GM10248 (cell line): ENCODE data around the gene NKRF.
"Not testable (repeated sequence)": the region's sequence is repeated elsewhere in the genome, so short reads cannot be mapped to it uniquely, and the experiment has no call there.

Experiments
- CTCF ChIA-PET: fragments of 300-600 bp; sonication (Branson Sonifier 250); formaldehyde crosslinking; extraction: SDS; loops from one replicate; lab custom pipeline; 2021; ENCODE audit warnings: antibody characterized with exemption; lab: Yijun Ruan, JAX
- POLR2A ChIA-PET: fragments of 350-650 bp; sonication (Branson Sonifier 250); formaldehyde crosslinking; extraction: SDS; loops from one replicate; lab custom pipeline; 2020; ENCODE audit warnings: antibody characterized with exemption; lab: Yijun Ruan, JAX
- DNase-seq: peaks from one replicate; pipeline ENCODE4 v3.0.0; 2012; ENCODE audit errors: extremely low spot score
- CTCF ChIP-seq: IDR thresholded peaks from 2 replicates; pipeline ENCODE4 v1.5.1; 2012; ENCODE audit warnings: mild to moderate bottlenecking, low read depth; ENCODE audit errors: extremely low read depth, missing control alignments, control extremely low read depth

Gene NKRF

GRCh38 chrX:119646515-119646914 lies 40.3 kb upstream of the NKRF start:
- TF ChIP-seq CTCF: no peak
- CTCF ChIA-PET: interaction anchor here (0.9 to 1.6 kb wide), 2 partner anchors 36 to 108 kb away, joined by 3 to 5 read pairs; no protein-coding TSS in a partner anchor
- POLR2A ChIA-PET: no interaction called here
- DNase-seq: no peak

DNA sequence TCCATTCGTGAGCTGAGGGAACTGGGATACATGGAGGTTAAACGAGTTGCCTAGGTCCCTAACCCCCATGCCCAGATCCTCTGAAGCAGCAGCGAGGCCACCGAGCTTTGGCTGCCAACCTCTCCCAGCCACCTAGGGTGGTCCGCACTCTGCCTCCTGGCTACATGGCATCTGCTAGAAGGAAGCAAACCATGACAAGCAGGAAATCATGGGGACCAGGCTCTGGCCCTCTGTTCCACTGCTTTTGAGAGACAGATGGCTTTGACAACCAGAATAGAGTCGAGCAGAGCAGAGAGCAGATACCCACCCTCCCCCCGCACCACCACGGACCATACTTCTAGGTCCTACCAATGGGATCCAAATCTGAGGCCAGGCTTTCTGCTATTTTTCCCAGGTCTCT lies 37.5 kb upstream of the NKRF start:
- no peak for TF ChIP-seq CTCF
- ChIA-PET POLR2A (no interaction called here), CTCF (interaction anchor here (2.0 kb wide), 1 partner anchor 56 kb away, joined by 4 read pairs; no protein-coding TSS in a partner anchor)
- no peak for DNase-seq

DNA sequence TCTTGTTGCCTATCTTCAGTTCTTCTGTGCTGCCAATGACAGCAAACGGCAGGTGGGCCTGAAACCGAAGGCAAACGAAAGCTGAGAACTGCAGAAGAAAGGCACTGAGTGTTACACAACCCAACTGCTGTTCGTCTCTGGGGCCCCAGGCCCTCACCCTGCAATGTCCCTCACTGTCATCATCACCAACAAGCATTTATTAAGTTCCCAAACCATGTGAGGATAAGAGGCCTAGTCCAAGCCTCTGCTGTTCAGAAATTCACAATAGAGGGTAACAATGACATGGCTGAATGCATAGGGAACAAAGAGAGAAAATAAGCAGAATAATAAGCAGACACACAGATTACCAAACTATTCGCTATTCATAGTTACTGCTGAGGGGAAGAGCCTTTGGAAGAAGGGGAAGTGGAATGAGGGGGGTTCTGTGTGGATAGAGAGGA lies 34.5 kb upstream of the NKRF start:
- TF ChIP-seq CTCF: no peak
- ChIA-PET POLR2A (no interaction called here), CTCF (interaction anchor here (1.0 to 1.1 kb wide), 3 partner anchors 13 to 49 kb away, joined by 3 read pairs; no protein-coding TSS in a partner anchor)
- no peak for DNase-seq

DNA sequence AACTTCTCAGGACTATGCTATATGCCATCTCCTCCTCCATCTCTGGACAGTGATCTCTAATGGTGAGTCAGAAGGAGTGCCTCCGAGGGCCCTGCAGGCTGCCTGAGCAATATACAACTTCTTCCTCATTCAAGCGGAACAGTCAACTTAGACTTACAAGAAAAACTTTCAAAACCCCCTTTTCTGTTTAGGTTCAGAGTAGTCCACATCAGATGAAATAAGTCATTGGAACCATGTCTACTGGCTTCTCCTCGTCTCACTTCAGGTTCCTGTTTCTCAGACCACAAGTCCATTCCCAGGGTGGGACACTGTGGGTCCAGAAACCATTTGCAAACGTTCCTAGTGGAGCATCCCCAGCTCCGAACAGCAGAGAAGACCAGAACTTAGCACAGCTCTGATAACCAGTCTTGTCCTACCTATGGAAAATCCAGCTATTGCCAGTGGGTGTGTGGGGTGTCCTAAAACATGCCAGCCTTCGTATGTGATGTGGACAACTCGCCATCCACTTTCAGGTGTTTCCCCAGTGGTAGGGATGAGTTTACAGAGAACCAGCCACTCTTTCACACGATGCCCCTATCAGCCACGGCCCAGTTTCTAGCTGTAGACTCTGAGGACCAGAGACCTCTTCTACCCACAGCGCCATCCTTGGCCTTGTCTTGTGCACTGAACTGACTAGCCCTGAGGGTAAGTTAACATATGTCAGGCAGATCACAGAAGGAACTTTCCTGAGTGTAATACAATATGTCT lies 32.7 kb upstream of the NKRF start:
- DNase-seq: peak; percentile 70
- ChIA-PET CTCF (interaction anchor here (2.0 kb wide), 1 partner anchor 122 kb away, joined by 4 read pairs; no protein-coding TSS in a partner anchor), POLR2A (interaction anchor here (0.5 kb wide), 1 partner anchor 22 kb away, joined by 5 read pairs; no protein-coding TSS in a partner anchor)
- TF ChIP-seq CTCF: no peak

DNA sequence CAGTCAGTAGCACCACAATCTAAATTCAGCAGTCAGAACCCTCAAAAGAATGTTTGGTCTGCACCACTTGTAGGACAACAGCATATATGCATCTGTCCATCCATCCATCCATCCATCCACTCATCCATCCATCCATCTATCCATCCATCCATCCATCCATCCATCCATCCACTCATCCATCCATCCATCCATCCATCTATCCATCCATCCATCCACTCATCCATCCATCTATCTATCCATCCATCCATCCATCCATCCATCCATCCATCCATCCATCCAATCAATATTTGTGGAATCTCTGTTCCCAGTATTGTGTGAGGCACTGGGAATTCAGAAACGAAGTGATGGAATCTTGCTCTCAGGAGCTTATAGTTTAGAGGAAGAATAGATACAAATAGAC lies 31.2 kb upstream of the NKRF start:
- DNase-seq, POLR2A ChIA-PET: not testable (repeated sequence)
- CTCF ChIA-PET: interaction anchor here (1.0 to 1.6 kb wide), 3 partner anchors 25 to 149 kb away, joined by 3 to 5 read pairs (median 4); no protein-coding TSS in a partner anchor

GRCh38 chrX:119636419-119636818 lies 30.2 kb upstream of the NKRF start:
- TF ChIP-seq CTCF: no peak
- POLR2A ChIA-PET: no interaction called here
- no peak for DNase-seq
- CTCF ChIA-PET: interaction anchor here (1.0 to 1.6 kb wide), 3 partner anchors 26 to 148 kb away, joined by 3 to 5 read pairs (median 4); no protein-coding TSS in a partner anchor

- no peak for DNase-seq
- CTCF ChIA-PET: interaction anchor here (0.8 to 1.6 kb wide), 4 partner anchors 11 to 28 kb away, joined by 3 to 4 read pairs (median 4); no protein-coding TSS in a partner anchor
- POLR2A ChIA-PET: interaction anchor here (0.6 kb wide), 1 partner anchor 12 kb away, joined by 10 read pairs; no protein-coding TSS in a partner anchor
- TF ChIP-seq CTCF: no peak
Observed at GRCh38 chrX:119635799-119636198, 29.6 kb upstream of the NKRF start.
